Activated naive CD4-positive, alpha-beta T cell treated with anti-CD3 and anti-CD28 coated beads, Interleukin-2, amount 50 U/mL, for 72 hours (primary cell): ENCODE results near the gene GALNT10. TPM values are rescaled to one million over a fixed set of nuclear protein-coding genes. Genes with fewer than 3 reads are reported as not detected.

Source experiments
- ATAC-seq, 2 donors: fragments of 150-1000 bp; cut with Tn5 transposase; 2 replicates each; pipeline ENCODE4 v1.10.0; 2021; ENCODE audit warnings: mild to moderate bottlenecking in 2 of 2, moderate library complexity in 2 of 2
- DNase-seq, 2 donors: peaks; one replicate each; pipeline ENCODE4 v3.0.0; 2021 to 2022; ENCODE audit warnings: low spot score in 2 of 2
- H3K27ac Mint-ChIP-seq, 2 donors: one replicate each; pipeline ENCODE4 v1.8.0; 2022; ENCODE audit warnings: mild to moderate bottlenecking in 2 of 2, mixed read lengths in 2 of 2
- H3K36me3 Mint-ChIP-seq, 2 donors: one replicate each; pipeline ENCODE4 v1.8.0; 2022; ENCODE audit warnings: mixed read lengths in 2 of 2
- H3K9me3 Mint-ChIP-seq, 2 donors: one replicate each; pipeline ENCODE4 v1.8.0; 2022; ENCODE audit warnings: mixed read lengths in 2 of 2
- total RNA-seq, 2 donors: library from RNA; stranded (reverse); gene quantifications; one replicate each; pipeline ENCODE4 v1.2.3, GENCODE V29; 2022

GALNT10 gene
- total RNA-seq, 2 donors from 2014 or later, result 22.9 to 66.2 TPM

GRCh38 chr5:154196955-154197652 lies 6.6 kb downstream of the GALNT10 start:
- H3K27ac Mint-ChIP-seq, result peak overlapping the region; percentile 81
- ATAC-seq (no peak), DNase-seq (no peak)
- H3K9me3 Mint-ChIP-seq, result no peaks in the 10 kb centered on the region
- H3K36me3 Mint-ChIP-seq, result peaks cover 5 to 55% of the 10 kb centered on the region in 2 donors

- peaks cover 5 to 46% of the 10 kb centered on the region in 2 donors for H3K36me3 Mint-ChIP-seq
- no peaks in the 10 kb centered on the region for H3K9me3 Mint-ChIP-seq
- H3K27ac Mint-ChIP-seq, result peak overlapping the region; percentile 81
- DNase-seq, result peak; percentile 67 to 81
- ATAC-seq, result peak; percentile 88 to 90
Measured at GRCh38 chr5:154197801-154198491, 7.4 kb downstream of the GALNT10 start.

- H3K36me3 Mint-ChIP-seq, result peaks cover 5 to 39% of the 10 kb centered on the region in 2 donors
Measured at GRCh38 chr5:154198611-154199230, 8.2 kb downstream of the GALNT10 start.

GRCh38 chr5:154199263-154199662 lies 8.7 kb downstream of the GALNT10 start:
- Mint-ChIP-seq H3K27ac (peak overlapping the region; percentile 81 to 94), H3K9me3 (no peaks in the 10 kb centered on the region), H3K36me3 (peaks cover 9 to 44% of the 10 kb centered on the region in 2 donors)
- no peak for ATAC-seq
- DNase-seq, result no peak

More at GRCh38 chr5:154198611-154199230, 8.2 kb downstream of the GALNT10 start:
- Mint-ChIP-seq H3K9me3 (no peaks in the 10 kb centered on the region), H3K27ac (peak overlapping the region; percentile 81 to 94)
- DNase-seq (no peak), ATAC-seq (no peak)

- DNase-seq (no peak), ATAC-seq (no peak)
- peak overlapping the region; percentile 81 to 94 for H3K27ac Mint-ChIP-seq
- H3K9me3 Mint-ChIP-seq, result no peaks in the 10 kb centered on the region
- peaks cover 14 to 48% of the 10 kb centered on the region in 2 donors for H3K36me3 Mint-ChIP-seq
Measured at GRCh38 chr5:154199671-154200220, 9.2 kb downstream of the GALNT10 start.

- H3K27ac Mint-ChIP-seq, result peak overlapping the region in 1 of 2 donors; percentile 94
- ATAC-seq (no peak), DNase-seq (no peak)
- H3K9me3 Mint-ChIP-seq, result no peaks in the 10 kb centered on the region
- peaks cover 19 to 51% of the 10 kb centered on the region in 2 donors for H3K36me3 Mint-ChIP-seq
Measured at GRCh38 chr5:154200221-154200620, 9.7 kb downstream of the GALNT10 start.

GRCh38 chr5:154201108-154201769 lies 10.7 kb downstream of the GALNT10 start:
- ATAC-seq, result no peak
- Mint-ChIP-seq H3K36me3 (peaks cover 19 to 50% of the 10 kb centered on the region in 2 donors), H3K27ac (no peak overlapping the region), H3K9me3 (no peaks in the 10 kb centered on the region)
- DNase-seq, result no peak

- peak overlapping the region; percentile 86 to 93 for H3K27ac Mint-ChIP-seq
- no peaks in the 10 kb centered on the region for H3K9me3 Mint-ChIP-seq
- peaks cover 13 to 53% of the 10 kb centered on the region in 2 donors for H3K36me3 Mint-ChIP-seq
- ATAC-seq (peak; percentile 69 to 76), DNase-seq (peak in 1 of 2 donors; percentile 38)
Measured at GRCh38 chr5:154202379-154203260, 12.1 kb downstream of the GALNT10 start.

GRCh38 chr5:154203798-154204578 lies 13.5 kb downstream of the GALNT10 start:
- Mint-ChIP-seq H3K27ac (peak overlapping the region; percentile 83 to 86), H3K36me3 (peaks cover 13 to 59% of the 10 kb centered on the region in 2 donors), H3K9me3 (no peaks in the 10 kb centered on the region)
- no peak for DNase-seq
- no peak for ATAC-seq

GRCh38 chr5:154205441-154206117 lies 15.0 kb downstream of the GALNT10 start:
- DNase-seq (no peak), ATAC-seq (no peak)
- Mint-ChIP-seq H3K36me3 (peaks cover 19 to 58% of the 10 kb centered on the region in 2 donors), H3K9me3 (no peaks in the 10 kb centered on the region), H3K27ac (no peak overlapping the region)

- no peak for DNase-seq
- Mint-ChIP-seq H3K36me3 (peaks cover 21 to 63% of the 10 kb centered on the region in 2 donors), H3K9me3 (no peaks in the 10 kb centered on the region), H3K27ac (no peak overlapping the region)
- ATAC-seq, result no peak
Measured at GRCh38 chr5:154206311-154206710, 15.8 kb downstream of the GALNT10 start.

GRCh38 chr5:154207204-154207603 lies 16.7 kb downstream of the GALNT10 start:
- DNase-seq, result no peak
- Mint-ChIP-seq H3K27ac (peak overlapping the region in 1 of 2 donors; percentile 5), H3K9me3 (no peaks in the 10 kb centered on the region), H3K36me3 (peaks cover 26 to 72% of the 10 kb centered on the region in 2 donors)
- no peak for ATAC-seq

GRCh38 chr5:154209591-154210081 lies 19.1 kb downstream of the GALNT10 start:
- DNase-seq (no peak), ATAC-seq (no peak)
- no peaks in the 10 kb centered on the region for H3K9me3 Mint-ChIP-seq
- H3K36me3 Mint-ChIP-seq, result peaks cover 19 to 79% of the 10 kb centered on the region in 2 donors
- no peak overlapping the region for H3K27ac Mint-ChIP-seq

- H3K36me3 Mint-ChIP-seq, result peaks cover 14 to 74% of the 10 kb centered on the region in 2 donors
- no peak for ATAC-seq
- DNase-seq, result no peak
- no peaks in the 10 kb centered on the region for H3K9me3 Mint-ChIP-seq
- H3K27ac Mint-ChIP-seq, result no peak overlapping the region
Measured at GRCh38 chr5:154210163-154210562, 19.6 kb downstream of the GALNT10 start.
